HG03039 (cell line): ENCODE data around the gene PAMR1.

Experiments
- ATAC-seq: cut with Tn5 transposase; IDR thresholded peaks from one replicate; pipeline ENCODE4 v1.9.1; 2021; ENCODE audit warnings: mild to moderate bottlenecking, moderate library complexity; ENCODE audit not compliant: unreplicated experiment

PAMR1 gene

DNA sequence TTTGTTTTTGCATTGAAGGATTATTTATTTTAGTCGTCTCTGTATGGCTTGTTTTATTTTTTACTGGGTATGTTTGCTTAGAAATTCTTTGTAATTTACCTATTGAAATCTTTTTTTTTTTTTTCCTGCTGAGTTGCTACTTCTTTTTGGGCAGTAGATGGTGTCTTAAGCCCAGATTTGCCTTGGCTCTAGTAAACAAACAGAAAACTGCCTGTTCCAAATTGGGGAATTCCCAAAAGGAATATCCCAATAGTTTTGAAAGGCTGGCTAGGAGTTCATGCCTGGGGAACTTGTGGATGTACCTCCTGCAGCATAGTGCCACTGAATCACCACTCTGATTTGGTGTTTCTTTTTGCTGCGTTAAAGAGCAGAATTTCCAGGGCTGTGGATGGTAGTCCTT, 17.7 kb downstream of the PAMR1 start:
- no peak for ATAC-seq

DNA sequence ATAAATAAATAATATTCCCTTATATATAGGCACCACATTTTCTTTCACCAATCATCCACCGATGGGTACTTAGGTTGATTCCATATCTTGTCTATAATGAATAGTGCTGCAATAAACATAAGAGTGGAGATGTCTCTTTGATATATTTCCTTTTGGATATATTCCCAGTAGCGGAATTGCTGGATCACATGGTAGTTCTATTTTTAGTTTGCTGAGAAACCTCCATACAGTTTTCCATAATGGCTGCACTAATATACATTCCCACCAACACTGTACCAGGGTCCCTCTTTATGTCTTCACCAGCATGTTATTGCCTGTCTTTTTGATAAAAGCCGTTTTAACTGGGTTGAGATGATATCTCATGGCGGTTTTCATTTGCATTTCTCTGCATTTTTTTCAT, 23.6 kb downstream of the PAMR1 start:
- ATAC-seq: no peak

DNA sequence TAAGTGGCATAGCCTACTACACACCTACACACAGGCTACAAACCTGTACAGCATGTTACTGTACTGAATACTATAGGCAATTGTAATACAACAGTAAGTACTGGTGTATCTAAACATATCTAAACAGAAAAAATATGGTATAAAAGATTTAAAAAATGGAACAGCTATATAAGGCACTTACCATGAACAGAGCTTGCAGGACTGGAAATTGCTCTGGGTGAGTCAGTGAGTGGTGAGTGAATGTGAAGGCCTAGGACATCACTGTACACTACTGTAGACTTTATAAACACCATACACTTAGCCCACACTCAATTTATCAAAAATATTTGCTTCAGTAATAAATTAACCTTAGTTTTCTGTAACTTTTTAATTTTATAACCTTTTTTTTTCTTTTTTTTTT, 24.7 kb downstream of the PAMR1 start:
- no peak for ATAC-seq

DNA sequence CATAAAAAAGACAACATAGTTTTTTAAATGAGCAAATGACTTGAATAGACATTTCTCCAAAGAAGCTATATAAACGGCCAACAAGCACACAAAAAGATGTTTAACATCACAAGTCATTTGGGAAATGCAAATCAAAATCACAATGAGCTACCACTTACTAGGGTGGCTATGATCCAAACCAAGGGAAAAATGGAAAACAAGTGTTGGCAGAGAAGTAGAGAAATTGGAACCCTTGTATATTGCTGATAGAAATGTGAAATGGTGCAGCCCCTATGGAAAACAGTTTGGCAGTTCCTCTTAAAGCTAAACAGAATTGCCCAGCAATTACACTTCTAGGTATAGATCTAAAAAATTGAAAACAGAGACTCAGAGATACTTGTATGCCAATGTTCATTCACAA, 29.0 kb downstream of the PAMR1 start:
- no peak for ATAC-seq

DNA sequence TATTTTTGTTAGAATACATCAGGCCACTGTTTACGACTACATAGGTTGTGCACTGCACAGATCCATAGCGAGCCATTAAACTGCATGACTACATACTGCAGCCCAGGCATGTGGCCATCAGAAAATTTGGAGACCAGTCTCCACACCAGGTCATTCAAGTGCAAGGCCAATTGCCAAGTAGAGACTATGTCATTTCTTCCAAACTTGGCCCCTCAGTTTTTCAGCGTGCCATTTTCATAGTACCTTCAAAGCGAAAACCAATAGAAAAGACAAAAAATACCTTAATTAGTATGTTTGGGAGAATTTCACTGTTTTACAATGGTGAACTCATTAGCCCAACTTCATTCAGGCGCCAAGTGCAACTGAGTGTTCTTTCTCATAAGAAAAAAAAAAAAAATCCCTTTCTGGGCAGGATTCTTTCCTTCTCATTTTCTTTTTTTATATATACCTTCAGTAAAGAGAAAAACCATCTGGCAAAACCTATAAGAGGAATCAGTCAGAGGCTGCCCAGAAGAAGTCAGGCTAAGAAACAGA, 30.4 kb downstream of the PAMR1 start:
- no peak for ATAC-seq

DNA sequence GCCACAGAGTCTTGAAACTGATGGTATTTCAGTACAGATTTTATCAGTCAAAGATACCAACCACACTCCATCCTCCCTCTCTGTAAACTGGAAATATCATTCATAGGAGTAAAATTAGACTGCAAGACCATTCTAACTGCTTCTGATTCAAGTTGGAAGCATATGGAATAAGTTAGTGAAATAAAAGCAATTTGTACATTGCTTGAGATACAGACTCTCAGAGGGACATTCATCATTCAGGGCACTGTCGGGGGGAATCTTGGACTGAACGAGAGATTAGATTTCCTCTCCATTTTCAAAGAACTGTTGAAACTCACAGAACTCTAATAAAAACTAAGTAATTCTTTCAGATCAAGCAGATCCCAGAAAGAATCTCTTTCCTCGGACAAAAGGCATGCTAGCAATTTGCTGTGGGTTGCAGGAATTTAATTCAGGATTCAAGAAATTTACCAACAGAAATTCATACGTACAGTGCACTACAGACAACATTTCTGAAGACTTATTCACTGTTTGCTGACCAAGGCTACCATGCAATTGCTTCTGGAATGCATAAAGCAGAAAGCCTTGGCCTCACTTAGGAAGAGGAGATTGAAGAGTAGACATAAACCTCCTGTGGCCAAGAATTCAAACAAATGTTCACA, 34.1 kb downstream of the PAMR1 start:
- no peak for ATAC-seq

DNA sequence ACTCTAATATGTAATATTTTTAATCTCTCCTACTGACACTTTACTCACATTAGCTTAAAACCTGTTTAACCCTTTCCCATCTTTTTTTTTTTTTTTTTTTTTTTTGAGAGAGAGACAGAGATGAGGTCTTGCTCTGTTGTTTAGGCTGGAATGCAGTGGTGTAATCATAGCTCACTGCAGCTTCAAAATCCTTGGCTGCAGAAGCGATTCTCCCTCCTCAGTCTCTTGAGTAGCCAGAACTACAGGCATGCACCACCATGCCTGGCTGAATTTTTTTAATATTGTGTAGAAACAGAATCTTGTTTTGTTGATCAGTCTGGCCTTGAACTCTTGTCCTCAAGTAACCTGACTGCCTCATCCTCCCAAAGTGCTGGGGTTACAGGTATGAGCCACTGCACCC, 37.3 kb downstream of the PAMR1 start:
- ATAC-seq: no peak

DNA sequence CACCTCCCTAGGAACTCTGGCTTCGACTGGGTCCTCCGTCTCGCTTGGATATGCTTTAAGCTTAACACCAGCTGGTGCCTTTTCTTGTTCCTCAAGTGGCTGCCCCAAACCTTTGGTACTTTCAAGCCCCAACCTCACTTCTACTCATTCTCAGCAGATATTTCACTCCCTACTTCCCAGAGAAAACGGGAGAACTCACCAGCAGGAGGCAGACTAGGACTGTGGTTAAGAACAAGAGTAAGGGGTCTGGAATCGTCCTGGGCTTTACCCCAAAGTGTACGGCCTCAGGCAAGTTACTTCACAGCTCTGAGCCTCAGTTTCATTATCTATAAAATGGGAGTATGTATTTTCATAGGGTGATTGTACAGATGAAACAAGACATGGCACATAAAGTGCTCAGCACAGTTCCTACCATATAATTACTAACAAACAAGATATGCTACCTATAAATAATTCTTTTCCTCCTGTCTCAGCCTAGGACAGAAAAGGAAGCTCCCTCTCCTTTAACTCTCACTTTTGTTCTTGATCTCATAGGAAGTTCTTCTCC, 37.8 kb downstream of the PAMR1 start:
- ATAC-seq: no peak

DNA sequence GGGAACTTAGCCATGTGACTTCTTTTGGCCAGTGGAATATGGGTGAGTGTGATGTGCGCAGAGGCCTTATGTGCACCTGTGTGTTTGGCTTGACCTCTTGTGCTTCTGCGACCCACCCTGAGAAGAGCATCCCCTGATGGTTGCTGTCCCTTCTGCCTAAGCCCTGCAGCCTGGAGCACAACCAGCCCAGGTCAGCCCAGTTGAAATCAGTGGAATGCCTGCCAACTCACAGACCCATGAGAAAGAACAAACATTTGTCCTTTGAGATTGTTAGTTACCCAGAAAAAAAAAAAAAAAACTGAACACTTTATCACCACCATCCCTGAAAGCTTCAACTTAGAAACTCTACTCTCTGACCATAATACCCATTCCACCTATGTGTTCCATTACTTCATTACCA, 38.5 kb downstream of the PAMR1 start:
- ATAC-seq: no peak

DNA sequence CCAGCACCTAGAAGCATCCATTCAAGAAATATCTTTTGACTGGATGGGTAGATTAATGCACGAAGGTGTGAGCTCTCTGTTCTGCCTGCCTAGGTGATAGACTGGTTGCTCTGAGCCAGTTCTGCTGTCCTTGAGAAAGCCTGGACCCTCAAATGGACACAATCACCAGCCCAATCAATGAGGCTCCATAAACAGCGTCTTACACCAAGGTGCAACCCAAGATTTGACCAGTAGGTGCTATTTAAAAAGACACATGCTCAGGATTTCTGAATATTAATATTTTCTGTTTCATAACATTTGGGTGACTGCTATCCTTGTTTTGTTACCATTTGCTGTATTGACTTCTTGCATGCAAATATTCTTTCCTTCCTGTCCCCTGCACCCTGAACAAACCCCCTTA, 39.0 kb downstream of the PAMR1 start:
- ATAC-seq: no peak

DNA sequence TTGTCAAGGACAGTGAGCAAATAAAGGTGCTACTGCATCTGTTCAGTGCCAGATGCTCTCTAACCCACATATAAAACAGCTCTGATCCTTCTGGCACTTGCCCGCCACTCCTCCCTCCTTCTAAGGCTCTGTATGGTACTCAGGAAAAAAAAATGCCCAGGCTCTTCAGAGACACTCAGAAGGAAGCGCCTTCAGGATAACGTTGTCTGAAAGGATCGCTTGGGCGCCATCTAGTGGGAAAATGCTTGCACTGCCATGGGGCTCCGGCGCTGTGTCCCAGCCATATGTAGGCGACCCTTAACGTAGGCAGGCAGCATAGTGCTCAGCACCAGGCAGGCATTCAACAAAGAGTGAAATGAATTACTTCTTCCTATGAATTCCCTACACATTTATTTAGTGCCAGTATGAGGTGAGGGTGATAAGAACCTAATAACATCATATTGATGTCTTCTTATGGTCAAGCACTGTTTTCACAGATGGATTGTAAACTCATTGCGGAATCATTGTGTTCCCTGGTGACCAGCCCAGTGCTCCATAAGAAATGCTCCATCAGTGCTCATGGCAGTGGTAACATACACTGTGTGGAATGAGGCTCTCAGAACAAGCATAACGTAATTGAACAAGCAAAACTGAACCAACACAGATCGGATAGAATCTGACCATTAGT, 39.6 kb downstream of the PAMR1 start:
- peak; percentile 91 for ATAC-seq

DNA sequence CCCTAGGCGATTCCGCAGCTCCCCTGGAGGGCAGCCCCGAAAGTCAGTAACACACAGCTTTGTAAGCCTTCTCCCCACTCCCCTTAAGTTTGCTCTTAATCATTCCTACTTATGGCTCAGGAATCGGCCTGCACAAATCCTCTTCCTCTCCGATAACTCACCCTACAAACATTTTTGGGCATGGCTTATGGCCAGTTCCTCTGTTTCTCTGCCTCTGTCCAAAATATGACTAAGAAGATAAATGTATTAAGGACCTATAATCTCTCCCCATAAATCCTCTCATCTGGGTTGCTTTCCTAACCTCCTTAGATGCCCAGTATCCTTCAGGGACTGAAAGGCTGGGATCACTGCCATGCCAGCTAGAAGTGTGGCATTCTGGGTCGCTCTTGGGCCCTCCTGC, 41.0 kb downstream of the PAMR1 start:
- no peak for ATAC-seq

DNA sequence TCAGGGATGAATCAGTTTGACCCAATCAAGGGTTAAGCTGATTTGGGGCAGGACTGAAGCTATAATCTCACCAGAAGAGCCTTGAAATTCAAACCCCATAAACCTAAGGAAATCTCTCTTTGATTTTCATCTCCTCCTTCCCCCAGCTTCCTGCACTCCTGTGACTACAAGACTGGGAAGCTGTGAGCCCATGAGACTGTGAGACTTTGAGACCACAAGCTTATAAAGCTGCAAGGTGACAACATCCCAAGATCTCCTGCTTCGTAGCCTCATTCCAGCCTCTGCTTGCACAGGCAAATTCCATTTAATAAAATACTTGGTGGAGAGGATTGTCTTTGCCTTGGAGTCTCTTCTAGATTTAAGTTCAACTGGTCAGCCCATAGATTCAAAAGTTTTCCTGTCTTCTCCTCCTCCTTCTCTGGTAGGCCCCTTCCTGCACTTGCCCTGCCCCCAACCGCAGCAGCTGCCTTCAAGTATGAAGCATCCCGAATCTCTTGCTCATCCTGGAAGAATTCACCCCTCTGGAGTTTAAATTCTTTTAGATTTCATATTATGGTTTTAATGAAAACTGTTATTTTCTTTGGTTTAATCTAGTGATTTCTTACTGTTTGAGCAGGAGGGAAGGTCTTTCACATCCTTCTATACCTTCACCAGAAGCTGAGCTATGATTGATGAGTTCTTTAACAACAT, 42.1 kb downstream of the PAMR1 start:
- no peak for ATAC-seq

DNA sequence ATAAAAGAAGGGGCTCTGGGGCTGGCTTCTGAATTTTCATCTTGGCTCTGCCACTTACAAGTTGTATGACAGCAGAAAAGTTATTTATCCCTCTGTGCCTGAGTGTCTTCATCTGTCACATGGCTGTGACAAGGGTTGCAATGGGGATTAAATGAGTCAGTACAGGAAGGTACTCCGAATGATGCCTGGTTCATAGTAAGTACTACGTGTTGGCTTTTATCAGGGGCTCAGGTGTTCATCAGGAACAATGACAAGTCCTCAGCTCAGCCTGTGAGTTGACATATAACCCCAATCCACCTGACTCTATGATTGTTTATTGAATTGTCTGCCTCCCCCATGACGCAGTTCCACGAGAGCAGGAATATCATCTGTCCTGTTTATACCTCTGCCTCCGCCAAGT, 45.7 kb downstream of the PAMR1 start:
- no peak for ATAC-seq

DNA sequence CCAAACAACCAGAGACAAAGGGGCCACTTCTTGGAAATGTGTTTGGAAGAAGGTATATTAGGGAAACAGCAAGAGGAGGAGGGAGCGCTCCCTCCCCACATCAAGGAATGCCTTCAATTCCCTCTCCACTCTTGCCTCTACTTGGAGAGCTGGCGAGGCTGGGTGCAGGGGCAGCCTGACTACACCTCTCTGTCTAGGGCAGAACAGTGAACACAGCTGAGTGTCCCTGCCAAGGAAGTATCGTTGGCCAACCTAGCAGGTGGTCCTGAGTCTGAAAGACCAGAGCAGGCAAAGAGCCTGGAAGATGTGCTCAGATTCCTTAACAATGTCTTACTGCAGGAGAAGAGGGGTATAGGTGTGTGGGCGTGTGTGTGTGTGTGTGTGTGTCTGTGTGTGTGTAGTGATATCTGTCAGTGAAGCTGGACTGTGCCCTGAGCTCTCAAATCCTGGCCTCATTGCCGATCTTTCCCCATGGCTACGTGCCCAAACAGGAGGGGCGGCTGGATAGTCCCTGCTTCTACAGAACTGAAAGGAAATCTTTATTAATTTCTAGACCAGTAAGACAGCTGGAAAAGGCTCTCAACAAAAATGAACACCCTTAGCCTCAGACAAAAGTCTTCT, 46.8 kb downstream of the PAMR1 start:
- ATAC-seq: no peak

DNA sequence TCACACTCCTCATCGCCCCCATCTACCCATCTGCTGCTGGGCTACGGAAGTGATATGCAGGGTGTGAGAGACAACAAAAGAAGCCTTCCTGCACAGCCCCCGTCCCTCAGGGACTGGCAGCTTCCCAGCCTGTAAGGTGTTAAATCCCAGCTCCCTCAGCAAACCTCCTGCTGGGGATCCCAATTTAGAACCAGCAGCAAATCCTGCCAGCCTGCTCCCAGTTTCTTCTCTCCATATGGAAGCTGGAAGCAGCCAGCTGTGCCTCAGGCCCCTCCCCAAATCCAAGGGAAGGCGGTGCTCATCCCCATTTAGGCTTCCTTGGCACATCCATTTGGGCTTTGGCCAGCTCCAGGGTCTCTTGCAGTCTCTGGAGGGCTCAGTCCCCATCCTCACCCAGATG, 47.5 kb downstream of the PAMR1 start:
- ATAC-seq: no peak

DNA sequence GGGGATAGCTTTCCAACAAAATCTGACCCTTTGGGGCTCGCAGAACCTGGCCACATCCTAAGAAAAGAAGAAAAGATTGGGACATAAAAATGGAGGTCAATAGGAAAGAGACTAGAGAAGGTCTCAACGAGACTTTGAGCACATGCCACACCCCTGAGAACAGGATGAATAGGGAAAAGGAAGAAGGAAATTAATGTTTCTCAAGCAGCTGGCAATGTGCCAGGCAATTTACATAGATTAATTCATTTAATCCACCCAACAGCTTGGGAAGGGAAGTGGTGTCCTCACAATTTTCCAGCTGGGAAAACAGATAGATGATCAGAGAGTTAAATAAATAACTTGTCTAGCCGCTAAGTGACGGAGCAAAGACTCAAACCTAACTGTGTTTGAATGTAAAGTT, 50.7 kb downstream of the PAMR1 start:
- ATAC-seq: no peak

DNA sequence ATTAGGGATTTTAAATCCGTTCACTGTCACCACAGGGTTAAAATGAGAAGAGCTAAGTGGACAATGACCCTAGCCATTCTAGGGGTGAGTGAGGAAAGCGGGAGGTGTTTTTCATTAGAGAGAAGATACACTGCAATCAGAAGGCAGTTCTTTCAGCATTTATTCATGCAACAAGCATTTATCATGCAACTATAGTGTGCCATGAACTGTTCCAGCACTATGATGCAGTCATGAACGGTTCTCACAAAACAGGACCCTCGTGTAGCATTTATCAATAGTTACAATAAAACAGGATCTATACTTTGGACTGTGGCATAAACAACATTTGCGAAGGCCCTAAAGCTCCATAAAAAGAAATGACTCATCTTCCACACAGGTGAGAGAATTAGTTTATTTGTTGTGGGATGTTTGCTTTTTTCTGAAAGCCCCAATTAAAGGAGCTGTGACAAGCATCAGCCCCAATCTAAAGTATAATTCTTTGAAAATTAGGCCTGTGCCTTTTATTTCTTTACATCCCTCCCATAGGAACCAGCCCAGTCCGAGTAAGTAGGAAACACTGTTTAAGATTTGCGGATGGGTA, 51.5 kb downstream of the PAMR1 start:
- no peak for ATAC-seq

DNA sequence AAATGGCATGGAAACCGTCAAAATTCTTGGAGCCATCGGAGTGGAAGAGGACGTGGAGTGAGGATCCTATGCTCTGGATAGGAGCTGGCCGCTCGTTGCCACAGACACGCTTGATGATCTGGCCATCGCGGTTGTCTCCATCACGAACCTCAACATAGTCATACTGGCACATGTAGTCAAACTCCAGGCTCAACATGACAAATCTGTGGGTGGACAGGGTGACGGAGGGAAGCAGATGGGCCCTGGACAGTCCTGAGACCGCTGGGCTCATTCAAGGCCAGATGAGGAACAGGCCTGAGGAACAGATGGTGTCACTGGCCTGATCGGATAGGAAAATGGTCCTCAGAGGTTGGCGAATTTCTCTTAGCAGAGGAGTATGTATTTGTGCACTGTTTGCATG, 54.8 kb downstream of the PAMR1 start:
- no peak for ATAC-seq

DNA sequence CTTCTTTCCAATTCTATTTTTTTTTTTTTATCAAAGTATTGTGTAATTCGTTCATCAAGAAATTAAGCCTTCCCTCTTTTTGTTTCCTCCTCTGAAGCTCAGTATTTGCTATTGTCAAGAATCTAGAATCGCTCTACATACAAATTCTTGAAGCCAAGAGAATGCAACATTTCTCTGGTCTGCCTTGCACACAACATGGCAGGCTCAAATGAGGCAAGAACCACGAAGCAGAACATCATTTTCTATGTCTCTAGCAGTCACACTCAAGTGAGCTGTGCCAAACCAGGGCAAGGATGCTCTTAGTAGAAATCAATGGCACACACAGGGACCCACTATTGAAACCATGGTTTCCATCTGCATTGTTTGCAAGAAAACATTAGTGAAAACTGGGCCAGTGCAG, 59.4 kb downstream of the PAMR1 start:
- no peak for ATAC-seq

DNA sequence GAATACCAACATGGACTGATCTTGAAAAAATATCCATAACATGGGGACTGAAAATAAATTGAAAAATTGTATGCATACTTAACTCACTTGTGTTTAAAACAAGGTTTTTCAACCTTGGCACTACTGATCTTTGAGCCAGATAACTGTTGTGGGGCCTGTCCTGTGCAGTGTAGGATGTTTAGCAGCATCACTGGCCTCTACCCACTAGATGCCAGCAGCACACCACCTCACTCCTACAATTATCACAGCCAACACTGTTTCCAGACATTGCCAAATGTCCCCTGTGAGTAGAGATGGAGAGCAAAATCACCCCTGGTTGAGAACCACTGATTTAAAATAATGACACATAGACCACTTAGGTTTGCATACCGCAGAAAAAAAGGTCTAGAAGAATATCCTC, 61.1 kb downstream of the PAMR1 start:
- ATAC-seq: no peak
